ENCODE results near the gene MYL6B. TPM values are rescaled to one million over a fixed set of nuclear protein-coding genes. Genes with fewer than 3 reads are reported as not detected.

The MYL6B gene
- total and polyA plus RNA-seq, 2 donors (not counting 1 experiment from before 2014, with no cell fraction given): 71.7 to 87.7 TPM

- Histone ChIP-seq H3K36me3 (ENCODE audit: control insufficient read depth, insufficient read depth, low read length) (peaks cover 16% of the 10 kb centered on the region), H2AFZ (ENCODE audit: low read length) (no peak overlapping the region), H3K9ac (ENCODE audit: insufficient read depth, low read length) (no peak overlapping the region), H4K20me1 (ENCODE audit: control insufficient read depth, extremely low read depth, insufficient read depth, low read length) (no peaks in the 10 kb centered on the region), H3K4me3 (replicated peaks in 1 of 4; ENCODE audit: control extremely low read depth in 1 of 4, insufficient read depth in 1 of 4, low read depth in 3 of 4, low read length in 4 of 4) (no peak overlapping the region), H3K27me3 (ENCODE audit: control insufficient read depth, insufficient read depth, low read length) (no peaks in the 10 kb centered on the region), H3K9me3 (ENCODE audit: control insufficient read depth, insufficient read depth, low read depth, low read length) (no peaks in the 10 kb centered on the region), H3K4me1 (ENCODE audit: control insufficient read depth, extremely low read depth, insufficient read depth, low read length) (peaks cover 5% of the 10 kb centered on the region), H3K27ac (ENCODE audit: insufficient read depth, low read length) (no peak overlapping the region), H3K4me2 (ENCODE audit: extremely low read depth, insufficient read depth, low read length) (no peak overlapping the region), H3K79me2 (ENCODE audit: control insufficient read depth, insufficient read depth, low read length) (no peaks in the 10 kb centered on the region)
- no peak for DNase-seq (ENCODE audit: low read depth in 2 of 2)
- TF ChIP-seq CTCF (conservative IDR thresholded peaks at IDR 0.05 in 1 of 2, IDR thresholded peaks at IDR 0.05 in 1 of 2; ENCODE audit: low read depth in 1 of 2, low read length in 2 of 2) (no peak), EZH2 (IDR thresholded peaks at IDR 0.05; ENCODE audit: low read length, missing control alignments) (no peak)
These were observed 50.5 kb downstream of the MYL6B start for GRCh38 chr12:56202838-56203237.

- no peaks in the 10 kb centered on the region for H3K9me3 ChIP-seq (ENCODE audit: control insufficient read depth, insufficient read depth, low read depth, low read length)
- no peak overlapping the region for H3K4me3 ChIP-seq (replicated peaks in 1 of 4; ENCODE audit: control extremely low read depth in 1 of 4, insufficient read depth in 1 of 4, low read depth in 3 of 4, low read length in 4 of 4)
- no peak overlapping the region for H3K4me2 ChIP-seq (ENCODE audit: extremely low read depth, insufficient read depth, low read length)
- H4K20me1 ChIP-seq (ENCODE audit: control insufficient read depth, extremely low read depth, insufficient read depth, low read length): no peaks in the 10 kb centered on the region
- peaks cover 20% of the 10 kb centered on the region for H3K36me3 ChIP-seq (ENCODE audit: control insufficient read depth, insufficient read depth, low read length)
- no peak overlapping the region for H3K27ac ChIP-seq (ENCODE audit: insufficient read depth, low read length)
- H2AFZ ChIP-seq (ENCODE audit: low read length): no peak overlapping the region
- TF ChIP-seq CTCF (conservative IDR thresholded peaks at IDR 0.05 in 1 of 2, IDR thresholded peaks at IDR 0.05 in 1 of 2; ENCODE audit: low read depth in 1 of 2, low read length in 2 of 2): no peak
- no peak for TF ChIP-seq EZH2 (IDR thresholded peaks at IDR 0.05; ENCODE audit: low read length, missing control alignments)
- H3K4me1 ChIP-seq (ENCODE audit: control insufficient read depth, extremely low read depth, insufficient read depth, low read length): peaks cover 7% of the 10 kb centered on the region
- H3K79me2 ChIP-seq (ENCODE audit: control insufficient read depth, insufficient read depth, low read length): no peaks in the 10 kb centered on the region
- no peak overlapping the region for H3K9ac ChIP-seq (ENCODE audit: insufficient read depth, low read length)
- no peak for DNase-seq (ENCODE audit: low read depth in 2 of 2)
- H3K27me3 ChIP-seq (ENCODE audit: control insufficient read depth, insufficient read depth, low read length): no peaks in the 10 kb centered on the region
These were observed 51.9 kb downstream of the MYL6B start for GRCh38 chr12:56204275-56204674.

- Histone ChIP-seq H3K9me3 (ENCODE audit: control insufficient read depth, insufficient read depth, low read depth, low read length) (no peaks in the 10 kb centered on the region), H3K36me3 (ENCODE audit: control insufficient read depth, insufficient read depth, low read length) (peaks cover 26% of the 10 kb centered on the region)
These were observed 53.1 kb downstream of the MYL6B start for GRCh38 chr12:56205445-56205844.

More at GRCh38 chr12:56205445-56205844, 53.1 kb downstream of the MYL6B start:
- H3K9ac ChIP-seq (ENCODE audit: insufficient read depth, low read length): no peak overlapping the region
- H3K4me1 ChIP-seq (ENCODE audit: control insufficient read depth, extremely low read depth, insufficient read depth, low read length): peaks cover 7% of the 10 kb centered on the region
- no peak overlapping the region for H3K27ac ChIP-seq (ENCODE audit: insufficient read depth, low read length)
- DNase-seq (ENCODE audit: low read depth in 2 of 2): no peak
- no peak overlapping the region for H2AFZ ChIP-seq (ENCODE audit: low read length)
- no peak for TF ChIP-seq CTCF (conservative IDR thresholded peaks at IDR 0.05 in 1 of 2, IDR thresholded peaks at IDR 0.05 in 1 of 2; ENCODE audit: low read depth in 1 of 2, low read length in 2 of 2)
- TF ChIP-seq EZH2 (IDR thresholded peaks at IDR 0.05; ENCODE audit: low read length, missing control alignments): no peak
- H3K4me2 ChIP-seq (ENCODE audit: extremely low read depth, insufficient read depth, low read length): no peak overlapping the region
- H3K79me2 ChIP-seq (ENCODE audit: control insufficient read depth, insufficient read depth, low read length): no peaks in the 10 kb centered on the region
- H3K4me3 ChIP-seq (replicated peaks in 1 of 4; ENCODE audit: control extremely low read depth in 1 of 4, insufficient read depth in 1 of 4, low read depth in 3 of 4, low read length in 4 of 4): no peak overlapping the region
- no peaks in the 10 kb centered on the region for H3K27me3 ChIP-seq (ENCODE audit: control insufficient read depth, insufficient read depth, low read length)
- no peaks in the 10 kb centered on the region for H4K20me1 ChIP-seq (ENCODE audit: control insufficient read depth, extremely low read depth, insufficient read depth, low read length)

Data from fibroblast of lung (primary cell).